ENCODE results near the gene NPFFR1.
A peak's percentile ranks its signal among the peaks of the same experiment; 100 is the strongest.

The NPFFR1 gene

GRCh38 chr10:70328018-70328417 lies 44.2 kb upstream of the NPFFR1 start:
- no peak for TF ChIP-seq CTCF (IDR thresholded peaks at IDR 0.05; ENCODE audit: insufficient read depth, missing control alignments)
- no peak for FAIRE-seq

GRCh38 chr10:70324951-70325781 lies 41.4 kb upstream of the NPFFR1 start:
- FAIRE-seq (no peak), DNase-seq (ENCODE audit: insufficient read length, low spot score) (no peak)
- no peak for TF ChIP-seq CTCF (IDR thresholded peaks at IDR 0.05; ENCODE audit: insufficient read depth, missing control alignments)

More at GRCh38 chr10:70328018-70328417, 44.2 kb upstream of the NPFFR1 start:
- DNase-seq (ENCODE audit: insufficient read length, low spot score), result no peak

GRCh38 chr10:70324339-70324861 lies 40.6 kb upstream of the NPFFR1 start:
- no peak for FAIRE-seq
- no peak for DNase-seq (ENCODE audit: insufficient read length, low spot score)
- no peak for TF ChIP-seq CTCF (IDR thresholded peaks at IDR 0.05; ENCODE audit: insufficient read depth, missing control alignments)

DNA sequence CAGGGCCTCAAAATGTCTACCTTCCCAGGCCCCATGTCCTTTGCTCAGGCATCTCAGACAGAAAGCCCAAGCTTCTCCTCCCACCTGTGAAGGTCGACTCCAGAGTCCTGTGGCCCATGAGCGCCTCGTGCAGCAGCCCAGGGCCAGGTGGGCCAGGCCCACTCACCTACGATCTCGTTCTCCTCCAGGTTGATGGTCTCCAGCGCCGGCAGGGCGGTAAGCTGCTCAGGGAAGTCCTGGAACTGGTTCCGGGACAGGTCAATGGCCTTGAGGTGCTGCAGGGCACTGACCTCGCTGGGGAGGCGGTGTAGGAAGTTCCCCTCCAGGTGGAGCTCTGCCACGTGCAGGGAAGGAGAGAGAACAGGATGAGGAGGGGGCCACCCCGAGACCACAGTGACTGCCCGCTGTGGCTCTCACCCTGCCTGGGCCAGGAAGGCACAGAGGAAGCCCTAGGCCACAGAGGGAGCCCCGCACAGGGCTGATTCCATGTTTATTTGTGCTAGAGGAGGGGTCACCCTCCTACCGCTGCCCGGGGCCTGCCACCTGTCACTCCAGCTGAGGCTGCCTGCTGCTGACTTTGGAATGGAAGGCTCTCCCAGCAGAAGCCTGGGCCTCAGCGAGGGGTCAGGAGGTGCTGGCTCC lies 40.0 kb upstream of the NPFFR1 start:
- peak; percentile 1 for TF ChIP-seq CTCF (IDR thresholded peaks at IDR 0.05; ENCODE audit: insufficient read depth, missing control alignments)
- no peak for DNase-seq (ENCODE audit: insufficient read length, low spot score)
- no peak for FAIRE-seq

DNA sequence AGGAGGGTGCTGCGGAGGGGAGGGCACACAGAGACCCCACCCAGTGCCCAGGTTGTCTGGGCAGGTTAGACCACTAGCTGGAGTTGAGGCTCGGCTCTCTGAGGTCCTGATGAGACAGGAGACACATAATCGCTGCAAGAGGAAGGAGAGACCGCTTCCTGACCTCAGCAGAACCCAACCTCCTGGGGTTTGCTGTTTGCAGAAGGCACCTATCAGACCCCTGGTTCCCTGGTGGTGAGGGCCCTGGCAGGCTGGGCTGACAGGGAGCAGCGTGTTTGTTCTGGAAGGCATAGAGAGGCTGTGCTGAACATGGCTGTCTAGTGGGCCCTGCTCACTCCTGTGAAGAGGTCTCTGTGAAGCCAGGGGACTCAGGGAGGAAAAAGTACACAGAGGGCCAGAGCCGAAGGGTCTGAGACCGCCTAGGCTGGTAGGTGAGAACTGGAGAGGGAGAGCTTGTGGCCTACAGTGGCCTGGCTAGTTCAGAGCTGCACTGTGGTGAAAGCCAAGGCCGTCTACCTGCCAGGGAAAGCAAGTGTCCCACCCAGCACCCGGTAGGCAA lies 39.4 kb upstream of the NPFFR1 start:
- FAIRE-seq, result no peak
- TF ChIP-seq CTCF (IDR thresholded peaks at IDR 0.05; ENCODE audit: insufficient read depth, missing control alignments), result no peak
- no peak for DNase-seq (ENCODE audit: insufficient read length, low spot score)

- no peak for TF ChIP-seq CTCF (IDR thresholded peaks at IDR 0.05; ENCODE audit: insufficient read depth, missing control alignments)
- DNase-seq (ENCODE audit: insufficient read length, low spot score) (no peak), FAIRE-seq (no peak)
Observed at GRCh38 chr10:70321897-70322890, 38.4 kb upstream of the NPFFR1 start.

Data from D721Med (cell line).